HL-60/S4 treated with retinoic acid at 250 ng/mL for 4 days and 3 days (cell line): ENCODE data around the gene SOX13.

Source experiments
- in situ Hi-C: fragments of 300-500 bp; cut with MboI; formaldehyde crosslinking; loops from 2 replicates; pipeline ENCODE4 v1.7.0; 2022; ENCODE audit warnings: low sequenced_read_pairs

SOX13 gene

DNA sequence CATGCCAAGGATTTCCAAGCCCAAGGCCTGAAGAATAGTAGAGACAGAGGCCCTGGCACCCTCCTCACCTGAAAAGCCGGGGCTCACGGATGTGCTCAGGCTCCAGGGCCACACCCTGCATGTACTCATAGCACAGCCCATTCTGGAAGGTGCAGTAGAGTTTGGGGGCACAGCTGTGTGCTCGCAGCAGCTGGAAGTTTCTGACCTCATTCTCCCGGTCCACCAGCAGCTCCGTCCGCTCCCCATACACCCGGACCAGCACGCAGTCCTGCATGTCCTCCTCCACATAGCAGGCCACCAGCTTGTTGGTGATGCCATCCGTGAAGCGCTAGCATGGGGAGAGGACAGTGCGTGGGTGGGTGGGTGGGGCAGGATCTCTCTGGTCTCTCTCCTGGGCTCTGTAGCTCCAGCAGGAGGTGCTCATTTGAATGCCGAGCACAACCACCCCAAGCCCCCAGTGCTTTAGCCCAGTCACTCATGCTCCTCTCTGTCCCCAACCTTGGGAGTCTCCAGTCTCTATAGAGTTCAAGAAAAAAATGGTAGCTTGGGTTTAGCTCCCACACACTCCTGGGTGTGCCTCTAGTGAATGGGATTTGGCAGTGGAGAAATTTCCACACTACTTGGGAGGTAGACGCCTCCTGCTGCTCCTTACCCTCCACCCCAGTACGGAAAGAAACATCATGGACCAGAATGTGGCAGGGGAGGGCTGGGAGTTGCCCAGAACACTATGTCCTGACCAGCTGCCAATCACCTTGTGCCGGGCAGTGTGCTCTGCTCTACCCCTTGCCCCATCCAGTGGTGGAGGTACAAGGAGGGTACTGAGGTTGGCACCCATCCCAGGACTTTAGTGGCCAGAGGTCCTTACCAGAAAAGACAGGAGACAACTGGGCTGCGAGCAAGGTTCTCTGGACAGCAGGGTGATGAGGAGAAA, 77.0 kb downstream of the SOX13 start:
- in situ Hi-C loops = loop anchor here (25.0 kb wide), 1 partner anchor 212 kb away; the partner anchor contains the start of gene PLEKHA6

DNA sequence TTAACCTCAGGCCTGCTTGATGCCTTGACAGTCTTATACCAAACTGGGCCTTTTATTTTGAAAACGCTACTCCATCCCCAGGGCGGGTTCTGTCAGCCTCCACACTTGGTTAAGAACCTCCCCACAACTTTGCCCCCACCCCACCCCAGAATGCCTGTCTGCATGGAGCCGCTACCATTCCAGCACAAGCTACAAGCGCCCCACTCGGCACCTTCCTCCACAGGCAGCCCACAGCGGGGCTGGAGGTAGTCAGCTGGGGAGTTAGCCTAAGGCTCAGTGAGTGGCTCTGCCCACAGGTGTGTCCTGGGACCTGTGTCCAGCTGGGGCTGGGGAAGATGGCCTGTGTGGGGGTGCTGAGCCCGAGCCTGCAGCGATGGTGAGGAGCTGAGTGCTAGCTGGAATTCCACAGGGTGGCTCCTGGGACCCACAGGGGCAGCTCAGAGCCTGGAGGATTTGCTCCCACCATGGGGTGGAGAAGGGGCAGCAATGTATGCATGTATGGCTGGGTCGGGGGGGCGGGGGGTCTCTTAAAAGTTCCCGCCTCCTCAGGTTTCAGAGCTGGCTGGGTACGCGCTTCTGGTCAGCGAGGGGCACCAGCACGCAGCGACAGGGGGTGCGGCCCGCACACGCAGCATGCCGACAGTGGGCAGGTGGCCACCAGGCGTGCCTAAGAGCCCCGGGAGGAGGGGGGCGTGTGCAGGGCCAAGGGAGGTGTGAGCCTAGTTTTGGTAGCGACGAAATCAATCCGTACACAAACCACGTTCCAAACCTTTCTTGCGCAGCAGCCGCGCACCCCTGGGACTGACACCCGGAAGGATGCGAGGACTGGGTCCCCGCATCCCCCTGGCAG, 78.0 kb downstream of the SOX13 start:
- in situ Hi-C loops = loop anchor here (25.0 kb wide), 1 partner anchor 211 kb away; the partner anchor contains the start of gene PLEKHA6

DNA sequence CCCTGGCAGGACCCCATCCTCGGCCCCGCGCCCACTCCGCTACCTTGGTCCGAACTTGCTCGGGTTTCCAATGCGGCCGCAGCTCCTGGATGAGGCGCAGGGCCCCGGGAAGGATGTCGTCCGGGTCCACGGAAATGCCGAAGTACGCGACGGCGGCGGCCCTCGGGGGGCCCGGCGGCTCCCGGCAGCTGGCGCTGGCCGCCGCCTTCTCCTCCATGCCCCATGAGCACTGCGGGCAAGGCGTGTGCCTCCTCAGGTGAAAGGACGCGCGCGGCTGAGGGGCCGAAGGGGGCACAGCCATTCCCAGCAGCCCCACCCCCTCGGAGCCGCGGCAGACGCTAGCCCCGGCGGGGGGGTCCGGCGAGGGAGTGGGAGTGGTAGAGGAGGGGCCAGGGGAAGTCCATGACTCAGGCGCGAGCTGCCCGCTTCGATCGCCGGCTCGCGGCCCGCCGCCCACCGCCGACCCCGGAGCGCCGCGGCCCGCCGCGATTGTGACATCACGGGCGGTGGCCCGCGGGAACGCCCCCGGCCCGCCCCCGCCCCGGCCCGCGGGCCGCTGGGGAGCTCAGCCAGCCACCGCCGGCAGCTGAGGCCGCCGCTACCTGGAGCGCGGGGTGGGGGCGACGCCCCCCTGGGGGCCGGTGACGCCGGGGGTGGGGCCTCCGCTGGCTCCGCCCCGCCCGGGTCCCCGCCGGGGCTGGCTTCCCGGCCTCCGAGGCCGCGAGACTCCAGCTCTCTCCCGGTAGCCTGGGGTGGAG, 78.8 kb downstream of the SOX13 start, which contains the start of gene ETNK2:
Gene ETNK2, minus strand, starts transcription at position 493 of the 758 bp plus-strand sequence. Its CDS starts 192 bp downstream, at position 301.
- in situ Hi-C loops = loop anchor here (25.0 kb wide), 1 partner anchor 211 kb away; the partner anchor contains the start of gene PLEKHA6

DNA sequence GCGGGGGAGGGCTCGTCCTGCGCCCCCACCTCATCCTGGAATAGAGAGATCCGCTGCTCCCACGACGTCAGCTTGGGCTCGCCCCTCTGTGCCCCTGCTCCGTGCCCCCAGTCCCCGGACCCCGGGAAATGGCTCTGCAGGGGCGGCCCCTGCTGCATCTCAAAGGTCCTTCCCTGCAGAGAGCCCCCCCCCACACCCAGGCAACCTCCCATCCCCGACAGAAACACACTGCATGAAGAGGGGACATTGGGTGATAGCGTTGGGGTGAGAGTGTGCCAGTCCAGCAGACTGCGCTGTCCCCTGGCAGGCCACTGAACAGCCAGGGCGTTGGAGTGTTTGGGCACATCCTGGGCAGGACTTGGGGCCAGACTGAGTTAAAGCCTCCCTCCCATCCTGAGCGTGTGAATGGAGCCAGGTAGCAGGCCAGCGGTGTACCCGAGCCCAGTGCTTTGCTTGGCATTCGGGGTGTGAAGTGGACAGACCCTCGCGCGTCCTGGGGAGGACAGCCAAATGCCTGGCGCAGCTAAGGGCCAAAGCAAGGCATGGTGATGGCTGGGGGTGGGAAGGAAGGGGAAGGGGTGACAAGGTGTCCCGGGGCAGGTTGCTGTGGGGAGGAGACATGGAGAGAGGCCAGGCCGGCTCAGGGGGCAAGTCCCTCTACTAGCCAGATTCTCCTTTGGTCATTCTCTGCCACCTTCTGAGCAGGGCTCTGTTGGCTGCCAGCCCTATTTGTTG, 79.6 kb downstream of the SOX13 start:
- in situ Hi-C loops = loop anchor here (25.0 kb wide), 1 partner anchor 210 kb away; the partner anchor contains the start of gene PLEKHA6

DNA sequence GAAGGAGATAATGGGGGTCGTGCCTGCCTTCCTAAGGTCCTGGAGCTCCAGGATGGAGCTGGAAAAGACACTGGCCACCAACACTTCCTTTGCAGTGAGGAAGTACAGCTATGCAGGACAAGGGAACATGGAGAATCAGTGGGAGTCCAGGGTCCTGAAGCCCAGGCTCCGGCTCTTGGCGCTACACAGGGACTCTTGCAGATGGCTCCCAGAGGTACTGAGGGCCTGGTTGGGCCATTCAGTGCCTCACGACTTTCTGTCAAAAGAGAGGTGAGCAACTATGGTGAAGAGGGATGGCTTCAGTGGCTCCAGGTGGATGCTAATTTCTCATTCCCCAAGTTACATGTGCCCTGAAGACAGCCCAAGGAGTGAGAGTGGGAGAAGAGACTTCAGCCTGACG, 80.8 kb downstream of the SOX13 start:
- in situ Hi-C loops = loop anchor here (25.0 kb wide), 1 partner anchor 209 kb away; the partner anchor contains the start of gene PLEKHA6

DNA sequence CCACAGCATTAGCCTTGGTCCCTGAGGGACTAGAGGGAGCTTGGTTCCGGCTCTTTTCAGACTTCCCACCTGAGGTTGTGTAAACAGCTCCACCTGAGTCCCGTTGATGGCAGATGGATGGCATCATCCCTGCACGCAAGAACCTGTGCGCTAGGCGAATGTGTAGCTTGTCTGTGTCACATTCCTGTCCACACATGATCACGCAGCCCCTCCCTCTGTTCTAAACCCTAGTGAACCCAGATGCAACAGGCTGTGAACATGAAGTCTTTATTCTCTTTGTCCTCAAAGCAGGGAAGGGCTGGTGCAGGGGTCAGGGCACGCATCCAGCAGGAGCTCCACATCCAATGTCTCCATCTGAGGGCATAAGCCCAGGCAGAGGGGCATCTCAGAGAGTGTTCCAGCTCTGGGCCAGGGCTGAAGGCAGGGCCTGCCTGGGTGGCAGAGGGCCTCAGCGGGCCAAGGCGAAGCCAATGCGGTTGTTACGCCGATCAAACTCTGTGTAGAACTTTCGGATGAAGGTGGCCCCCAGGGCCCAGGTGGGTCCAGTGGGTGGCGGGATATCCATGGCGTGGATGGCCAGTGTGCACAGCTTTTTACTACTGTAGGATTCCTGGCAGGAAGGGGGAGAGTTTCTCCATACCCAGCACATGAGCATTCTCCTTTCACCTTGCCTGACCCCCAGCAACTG, 81.8 kb downstream of the SOX13 start:
- in situ Hi-C loops = loop anchor here (25.0 kb wide), 1 partner anchor 208 kb away; the partner anchor contains the start of gene PLEKHA6

DNA sequence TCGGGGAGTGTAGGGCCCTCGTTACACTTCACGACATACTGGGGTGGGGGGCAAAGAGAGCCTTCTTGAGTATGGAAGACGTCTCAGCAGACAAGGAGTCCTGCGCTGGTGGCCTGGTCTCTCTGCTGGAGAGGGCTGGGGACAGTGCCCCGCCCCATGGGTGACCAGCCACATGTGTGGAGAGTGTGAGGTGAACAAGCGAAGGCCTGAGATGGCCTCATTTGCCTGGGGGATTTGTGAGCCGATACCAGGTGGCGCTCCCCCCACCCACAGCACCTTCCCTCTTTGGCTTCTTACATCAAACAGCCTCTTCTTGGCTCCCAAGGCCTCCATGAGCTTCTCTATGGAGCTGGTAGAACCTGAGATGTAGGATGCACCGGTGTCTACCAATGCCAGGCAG, 83.0 kb downstream of the SOX13 start:
- in situ Hi-C loops = loop anchor here (25.0 kb wide), 1 partner anchor 206 kb away; the partner anchor contains the start of gene PLEKHA6

DNA sequence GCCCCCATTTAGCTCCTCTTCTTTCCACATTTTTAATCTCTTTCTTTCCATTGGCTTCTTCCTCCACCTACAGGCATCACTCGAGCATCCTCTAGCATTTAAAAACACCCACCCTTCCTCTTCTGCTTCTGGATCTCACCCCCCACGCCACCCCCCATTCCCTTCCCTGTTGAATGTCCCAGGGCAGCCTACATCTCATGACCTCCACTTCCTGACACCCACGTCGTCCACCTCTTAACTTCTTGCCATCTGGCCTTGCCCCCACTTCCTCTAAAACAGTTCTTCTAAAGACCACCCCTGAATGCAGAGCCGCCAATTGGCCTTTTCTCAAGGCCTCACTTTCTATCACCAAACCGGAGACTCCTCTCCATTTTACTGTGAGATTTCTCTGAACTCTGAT, 85.0 kb downstream of the SOX13 start:
- in situ Hi-C loops = loop anchor here (25.0 kb wide), 1 partner anchor 204 kb away; the partner anchor contains the start of gene PLEKHA6

DNA sequence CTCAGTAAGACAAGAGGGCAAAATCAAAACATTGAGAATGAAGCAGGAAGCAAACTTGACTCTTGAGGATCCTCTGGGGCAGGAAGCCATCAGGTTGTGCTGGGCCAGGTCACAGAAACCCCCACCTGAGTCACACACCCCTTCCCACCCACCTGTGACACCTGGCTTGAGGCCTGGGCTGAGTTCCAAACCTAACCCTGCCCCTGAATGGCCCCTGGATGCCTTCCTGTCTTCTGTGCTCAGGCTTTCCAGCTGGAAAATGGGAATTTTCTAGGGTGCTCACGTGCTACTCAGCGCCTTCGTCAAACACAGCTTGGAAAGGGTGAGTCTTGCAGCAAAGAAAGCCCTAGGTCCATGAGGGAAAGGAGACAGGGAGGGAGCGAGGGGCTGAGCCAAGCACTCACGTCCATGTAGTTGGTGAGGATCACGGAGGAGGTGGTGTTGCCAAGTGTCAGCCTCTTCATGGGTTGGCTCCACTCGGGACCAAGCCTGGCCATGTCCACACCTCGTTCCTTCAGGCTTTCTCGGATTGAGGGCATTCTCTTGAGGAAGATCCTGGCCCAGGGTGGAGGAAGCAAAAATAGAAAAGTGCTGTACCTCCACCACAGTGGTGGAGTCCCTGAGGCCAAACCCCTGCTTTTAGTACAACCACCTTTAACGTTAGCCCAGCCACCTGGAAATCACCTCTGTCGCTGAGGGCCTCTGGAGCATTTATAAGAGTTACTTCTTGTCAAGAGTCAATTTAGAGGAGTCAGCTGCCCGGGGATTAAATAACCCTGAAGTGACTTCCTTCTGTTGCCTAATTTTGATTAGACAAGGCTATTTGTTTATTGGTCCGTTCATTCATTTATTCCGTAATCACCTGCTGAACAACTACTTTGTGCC, 88.9 kb downstream of the SOX13 start:
- in situ Hi-C loops = loop anchor here (25.0 kb wide), 1 partner anchor 200 kb away; the partner anchor contains the start of gene PLEKHA6

DNA sequence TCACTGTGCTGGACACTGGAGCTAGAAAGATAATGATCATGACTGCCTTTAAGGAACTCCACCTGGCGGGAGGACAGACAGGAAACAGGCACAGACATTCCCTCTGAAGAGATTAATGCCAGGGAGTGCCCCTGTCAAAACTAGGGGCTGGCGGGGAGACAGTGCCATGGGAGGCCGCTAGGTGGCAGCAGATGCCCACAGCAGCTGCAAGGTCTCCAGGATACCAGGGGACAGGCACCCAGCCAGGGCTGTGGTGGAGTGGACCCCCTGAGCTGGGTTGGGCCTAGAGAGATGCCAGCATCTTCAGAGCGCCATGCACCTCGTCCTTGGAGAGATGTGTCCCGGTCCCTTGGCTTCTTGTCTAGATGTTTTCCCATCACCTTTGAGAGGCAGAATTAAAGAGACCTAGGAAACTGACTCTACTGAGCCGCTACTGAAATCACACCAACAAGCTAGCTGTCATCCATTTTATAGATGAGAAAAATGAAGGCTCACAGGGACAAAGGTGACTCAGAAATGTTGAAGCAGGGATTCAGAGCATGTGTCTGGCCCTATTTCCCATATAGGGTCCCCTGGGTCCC, 89.7 kb downstream of the SOX13 start:
- in situ Hi-C loops = loop anchor here (25.0 kb wide), 1 partner anchor 200 kb away; the partner anchor contains the start of gene PLEKHA6

DNA sequence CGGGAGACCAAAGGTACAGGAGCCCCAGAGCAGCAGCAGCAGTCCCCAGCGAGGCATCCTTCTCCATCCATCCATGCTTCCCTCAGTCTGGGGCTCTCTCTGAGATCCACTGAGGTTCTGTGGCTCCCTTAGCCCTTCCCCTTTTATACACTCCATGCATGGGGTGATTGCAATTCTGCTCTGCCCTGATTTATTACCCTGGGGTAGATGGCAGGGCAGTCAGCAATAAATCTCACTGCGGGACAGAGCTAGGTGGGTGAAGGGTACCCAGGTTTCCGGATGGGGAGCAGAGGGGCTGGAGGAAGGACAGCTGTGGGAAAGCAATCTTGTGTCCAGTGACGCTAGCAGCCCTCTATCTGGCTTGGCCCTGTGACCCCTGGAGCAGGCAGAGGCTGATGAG, 93.3 kb downstream of the SOX13 start, which contains the start of gene REN:
Gene REN, minus strand, starts transcription at position 119 of the 400 bp plus-strand sequence. Its CDS starts 44 bp downstream, at position 75.
- in situ Hi-C loops = loop anchor here (25.0 kb wide), 1 partner anchor 196 kb away; the partner anchor contains the start of gene PLEKHA6

DNA sequence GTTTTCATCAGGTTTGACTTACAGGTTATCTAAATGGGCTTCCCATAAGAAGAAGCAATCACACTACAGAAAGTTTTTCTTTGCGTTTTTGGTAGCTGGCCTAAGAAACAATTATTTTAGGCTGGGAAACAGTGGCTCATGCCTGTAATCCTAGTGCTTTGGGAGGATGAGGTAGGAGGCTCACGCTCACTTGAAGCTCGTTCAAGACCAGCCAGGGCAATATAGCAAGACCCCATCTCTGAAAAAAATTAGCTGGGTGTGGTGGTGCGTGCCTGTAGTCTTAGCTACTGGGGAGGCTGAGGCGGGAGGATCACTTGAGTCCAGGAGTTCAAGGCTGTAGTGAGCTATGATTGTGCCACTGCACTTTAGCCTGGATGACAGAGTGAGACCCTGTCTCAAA, 94.8 kb downstream of the SOX13 start:
- in situ Hi-C loops = loop anchor here (25.0 kb wide), 1 partner anchor 195 kb away; the partner anchor contains the start of gene PLEKHA6

DNA sequence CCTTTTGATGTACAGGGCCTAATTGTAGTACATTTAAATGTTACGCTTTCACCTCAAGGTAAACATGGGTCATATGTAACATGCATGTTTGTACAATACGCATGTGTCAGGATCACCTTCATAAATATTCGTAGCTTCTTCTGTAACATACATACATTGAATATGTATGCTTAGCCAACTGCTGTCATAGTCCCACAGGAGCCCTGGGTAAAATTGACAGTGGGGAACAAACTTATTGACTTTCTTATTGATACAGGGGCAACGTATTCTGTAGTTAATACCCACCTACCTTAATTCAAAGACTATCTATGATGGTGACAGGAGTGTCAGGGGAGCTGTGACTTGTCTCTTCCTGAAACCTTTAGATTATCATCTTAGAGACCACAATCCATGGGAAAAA, 96.9 kb downstream of the SOX13 start:
- in situ Hi-C loops = loop anchor here (25.0 kb wide), 1 partner anchor 192 kb away; the partner anchor contains the start of gene PLEKHA6

DNA sequence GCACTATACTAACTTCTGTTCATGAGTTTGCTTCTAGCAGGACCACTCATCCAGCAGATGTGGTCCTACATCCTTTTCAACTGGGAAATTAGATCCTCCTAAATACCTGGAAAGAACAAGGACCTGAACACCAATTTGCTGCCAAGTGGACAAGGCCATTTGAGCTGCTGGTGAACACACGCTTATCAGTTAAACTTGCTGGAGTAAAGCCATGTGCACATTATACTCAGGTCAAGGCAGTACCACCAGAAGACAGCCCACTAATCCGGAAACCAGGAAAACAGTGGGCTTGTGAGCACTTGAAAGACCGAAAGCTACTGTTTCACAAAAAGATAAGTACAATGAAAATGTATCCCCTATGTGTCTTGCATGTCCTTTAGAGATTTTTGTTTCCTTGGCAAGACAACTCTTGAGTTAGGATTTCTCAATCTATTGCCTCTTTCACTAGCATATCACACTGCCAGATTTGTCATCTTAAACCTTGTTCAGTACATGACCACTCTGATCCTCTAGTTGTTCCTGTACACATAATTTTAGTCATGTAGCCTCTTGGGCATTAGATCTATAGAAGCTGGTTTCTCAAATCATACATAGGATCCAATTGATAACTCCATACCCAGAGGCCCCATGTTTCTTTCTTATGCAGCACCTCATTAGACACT, 97.7 kb downstream of the SOX13 start:
- in situ Hi-C loops = loop anchor here (25.0 kb wide), 1 partner anchor 192 kb away; the partner anchor contains the start of gene PLEKHA6

DNA sequence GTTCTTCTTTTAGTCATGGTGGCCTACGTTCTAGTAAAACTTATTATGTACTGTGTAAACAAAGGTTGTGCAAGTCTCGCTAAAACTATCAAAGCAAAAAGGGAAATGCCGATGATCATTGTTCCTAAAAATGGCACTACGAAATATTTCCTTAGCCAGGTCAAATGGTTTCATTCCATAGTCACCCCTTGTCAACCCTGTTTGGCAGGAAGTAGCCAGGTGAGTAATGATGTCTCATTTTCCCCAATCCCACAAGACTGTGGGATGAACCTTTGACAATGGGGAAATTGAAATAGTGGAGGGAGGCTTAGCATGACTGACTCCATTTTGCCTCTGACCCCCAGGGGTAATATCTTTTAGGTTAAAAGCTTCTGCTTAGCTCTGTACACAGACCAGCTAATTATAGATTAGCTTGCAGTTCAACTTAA, 98.8 kb downstream of the SOX13 start:
- in situ Hi-C loops = loop anchor here (25.0 kb wide), 1 partner anchor 191 kb away; the partner anchor contains the start of gene PLEKHA6

DNA sequence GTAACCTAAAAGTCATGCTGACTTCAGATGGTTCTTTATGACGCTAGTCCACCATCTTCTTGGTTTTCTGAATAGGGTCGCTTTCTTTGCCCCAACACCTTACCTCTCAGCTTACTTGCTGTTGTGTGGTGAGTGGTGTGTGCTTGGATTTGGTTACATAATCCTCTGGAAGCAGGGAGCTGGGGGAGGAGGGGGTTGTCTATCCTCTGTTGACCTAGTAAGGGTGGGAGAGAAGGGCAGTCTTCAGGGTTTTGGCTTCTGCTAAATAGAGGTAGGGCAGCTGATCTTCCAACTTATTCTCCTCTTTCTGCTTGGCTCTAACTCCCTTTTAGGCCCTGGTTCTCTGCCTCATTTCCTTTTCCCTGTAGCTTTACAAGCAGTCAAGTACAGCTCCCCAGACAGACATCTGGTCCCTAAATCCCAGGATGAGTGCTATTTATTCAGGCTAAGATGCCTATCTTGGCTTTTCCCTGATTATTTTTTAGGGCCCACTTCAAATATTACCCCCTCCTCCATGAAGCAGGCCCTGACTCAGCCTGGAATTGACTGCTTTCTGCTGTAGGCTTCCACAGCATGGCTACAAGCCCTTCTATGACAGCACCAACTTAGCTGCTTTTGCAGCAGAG, 99.6 kb downstream of the SOX13 start:
- in situ Hi-C loops = loop anchor here (25.0 kb wide), 1 partner anchor 190 kb away; the partner anchor contains the start of gene PLEKHA6
